ENCODE results near the gene RIMBP3B.
"Not testable (repeated sequence)": the region's sequence is repeated elsewhere in the genome, so short reads cannot be mapped to it uniquely, and the experiment has no call there.

The RIMBP3B gene, protein sequence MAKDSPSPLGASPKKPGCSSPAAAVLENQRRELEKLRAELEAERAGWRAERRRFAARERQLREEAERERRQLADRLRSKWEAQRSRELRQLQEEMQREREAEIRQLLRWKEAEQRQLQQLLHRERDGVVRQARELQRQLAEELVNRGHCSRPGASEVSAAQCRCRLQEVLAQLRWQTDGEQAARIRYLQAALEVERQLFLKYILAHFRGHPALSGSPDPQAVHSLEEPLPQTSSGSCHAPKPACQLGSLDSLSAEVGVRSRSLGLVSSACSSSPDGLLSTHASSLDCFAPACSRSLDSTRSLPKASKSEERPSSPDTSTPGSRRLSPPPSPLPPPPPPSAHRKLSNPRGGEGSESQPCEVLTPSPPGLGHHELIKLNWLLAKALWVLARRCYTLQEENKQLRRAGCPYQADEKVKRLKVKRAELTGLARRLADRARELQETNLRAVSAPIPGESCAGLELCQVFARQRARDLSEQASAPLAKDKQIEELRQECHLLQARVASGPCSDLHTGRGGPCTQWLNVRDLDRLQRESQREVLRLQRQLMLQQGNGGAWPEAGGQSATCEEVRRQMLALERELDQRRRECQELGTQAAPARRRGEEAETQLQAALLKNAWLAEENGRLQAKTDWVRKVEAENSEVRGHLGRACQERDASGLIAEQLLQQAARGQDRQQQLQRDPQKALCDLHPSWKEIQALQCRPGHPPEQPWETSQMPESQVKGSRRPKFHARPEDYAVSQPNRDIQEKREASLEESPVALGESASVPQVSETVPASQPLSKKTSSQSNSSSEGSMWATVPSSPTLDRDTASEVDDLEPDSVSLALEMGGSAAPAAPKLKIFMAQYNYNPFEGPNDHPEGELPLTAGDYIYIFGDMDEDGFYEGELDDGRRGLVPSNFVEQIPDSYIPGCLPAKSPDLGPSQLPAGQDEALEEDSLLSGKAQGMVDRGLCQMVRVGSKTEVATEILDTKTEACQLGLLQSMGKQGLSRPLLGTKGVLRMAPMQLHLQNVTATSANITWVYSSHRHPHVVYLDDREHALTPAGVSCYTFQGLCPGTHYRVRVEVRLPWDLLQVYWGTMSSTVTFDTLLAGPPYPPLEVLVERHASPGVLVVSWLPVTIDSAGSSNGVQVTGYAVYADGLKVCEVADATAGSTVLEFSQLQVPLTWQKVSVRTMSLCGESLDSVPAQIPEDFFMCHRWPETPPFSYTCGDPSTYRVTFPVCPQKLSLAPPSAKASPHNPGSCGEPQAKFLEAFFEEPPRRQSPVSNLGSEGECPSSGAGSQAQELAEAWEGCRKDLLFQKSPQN (N-terminal part only)
- total RNA-seq = 0.09 to 0.36 reads per million in 2 experiments

DNA sequence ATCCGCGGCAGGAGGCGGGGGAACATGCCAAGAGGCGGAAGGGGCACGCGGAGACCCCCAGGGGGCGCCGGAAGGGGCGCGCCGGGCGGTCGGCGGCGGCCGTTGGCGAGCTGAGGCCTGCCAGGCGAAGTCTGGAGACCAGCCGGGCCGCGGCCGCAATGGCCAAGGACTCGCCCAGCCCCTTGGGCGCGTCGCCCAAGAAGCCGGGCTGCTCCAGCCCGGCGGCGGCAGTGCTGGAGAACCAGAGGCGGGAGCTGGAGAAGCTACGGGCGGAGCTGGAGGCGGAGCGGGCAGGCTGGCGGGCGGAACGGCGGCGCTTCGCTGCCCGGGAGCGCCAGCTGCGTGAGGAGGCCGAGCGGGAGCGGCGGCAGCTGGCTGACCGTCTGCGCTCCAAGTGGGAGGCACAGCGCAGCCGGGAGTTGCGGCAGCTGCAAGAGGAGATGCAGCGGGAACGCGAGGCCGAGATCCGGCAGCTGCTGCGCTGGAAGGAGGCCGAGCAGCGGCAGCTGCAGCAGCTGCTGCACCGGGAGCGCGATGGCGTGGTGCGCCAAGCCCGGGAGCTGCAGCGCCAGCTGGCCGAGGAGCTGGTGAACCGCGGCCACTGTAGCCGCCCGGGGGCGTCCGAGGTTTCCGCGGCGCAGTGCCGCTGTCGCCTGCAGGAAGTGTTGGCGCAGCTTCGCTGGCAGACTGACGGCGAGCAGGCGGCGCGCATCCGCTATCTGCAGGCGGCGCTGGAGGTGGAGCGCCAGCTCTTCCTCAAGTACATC is at the start of gene RIMBP3B:
RIMBP3B (plus strand) TSS at position 51 of the 767 bp plus-strand sequence; CDS start at position 159, 108 bp downstream.
- DNase-seq (ENCODE audit: low read depth) = not testable (repeated sequence)

- not testable (repeated sequence) for DNase-seq (ENCODE audit: low read depth)
Observed at GRCh38 chr22:21357527-21357926, 26.0 kb upstream of the RIMBP3B start.

DNA sequence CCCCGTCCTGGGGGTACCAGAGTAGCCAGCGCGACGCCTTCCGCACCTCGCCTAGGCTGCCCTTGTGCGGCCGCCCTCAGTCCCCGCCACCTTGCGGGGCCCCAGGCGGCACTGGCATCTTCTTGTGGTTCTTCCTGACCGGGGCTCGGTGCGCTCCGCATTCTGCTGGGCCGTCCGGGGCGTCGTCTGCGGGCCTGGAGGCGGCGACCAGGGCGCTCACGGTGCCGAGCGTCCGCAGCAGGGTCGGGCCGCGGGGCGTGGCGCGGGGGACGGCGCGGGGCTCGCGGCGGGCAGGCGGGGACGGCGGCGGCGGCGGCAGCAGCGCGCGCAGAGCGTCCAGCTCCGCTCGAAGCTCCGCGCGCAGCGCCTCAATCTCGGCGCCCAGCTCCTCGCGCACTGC is 23.0 kb upstream of the RIMBP3B start:
- DNase-seq (ENCODE audit: low read depth) = not testable (repeated sequence)

- not testable (repeated sequence) for DNase-seq (ENCODE audit: low read depth)
Observed at GRCh38 chr22:21362473-21362872, 21.1 kb upstream of the RIMBP3B start.

DNA sequence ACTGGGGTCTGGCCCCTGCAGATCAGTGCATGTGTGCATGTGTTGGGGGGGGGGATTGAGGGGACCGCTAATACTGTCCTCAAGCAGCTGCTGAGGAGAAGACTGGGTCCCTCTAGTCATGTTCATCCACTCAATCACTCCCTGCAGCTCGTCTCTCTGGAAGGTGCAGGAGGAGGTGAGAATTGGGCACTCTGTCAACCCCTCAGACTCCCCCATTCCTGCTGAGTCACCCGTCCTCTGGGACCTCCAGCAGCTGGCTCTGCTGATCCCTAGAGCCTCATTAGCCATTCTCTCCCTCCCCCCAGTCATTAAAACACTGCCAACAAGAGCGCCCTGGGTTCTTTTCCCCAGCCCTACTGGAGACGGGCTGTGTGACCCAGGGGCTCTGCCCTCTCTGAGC is 20.5 kb upstream of the RIMBP3B start:
- not testable (repeated sequence) for DNase-seq (ENCODE audit: low read depth)

DNA sequence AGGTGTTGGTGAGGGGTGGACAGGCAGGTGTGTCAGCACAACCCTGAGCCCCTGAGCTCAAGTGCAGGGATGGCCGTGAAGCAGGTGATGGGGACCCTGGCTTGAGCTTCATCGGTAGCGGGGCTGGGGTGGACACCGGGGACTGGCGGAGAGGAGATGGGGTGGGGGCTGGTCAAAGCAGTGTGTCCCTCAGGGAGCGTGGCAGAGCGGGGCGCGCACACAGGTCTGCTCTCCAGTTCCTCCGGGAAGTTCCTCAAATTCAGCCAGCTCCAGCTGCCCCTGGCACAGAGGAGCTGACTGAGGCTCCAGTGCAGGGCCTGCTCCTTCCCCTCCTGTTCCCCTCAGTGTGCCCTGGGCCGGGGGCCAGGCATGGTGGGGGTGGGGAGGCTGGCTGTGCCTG is 19.7 kb upstream of the RIMBP3B start:
- DNase-seq (ENCODE audit: low read depth) = not testable (repeated sequence)

DNA sequence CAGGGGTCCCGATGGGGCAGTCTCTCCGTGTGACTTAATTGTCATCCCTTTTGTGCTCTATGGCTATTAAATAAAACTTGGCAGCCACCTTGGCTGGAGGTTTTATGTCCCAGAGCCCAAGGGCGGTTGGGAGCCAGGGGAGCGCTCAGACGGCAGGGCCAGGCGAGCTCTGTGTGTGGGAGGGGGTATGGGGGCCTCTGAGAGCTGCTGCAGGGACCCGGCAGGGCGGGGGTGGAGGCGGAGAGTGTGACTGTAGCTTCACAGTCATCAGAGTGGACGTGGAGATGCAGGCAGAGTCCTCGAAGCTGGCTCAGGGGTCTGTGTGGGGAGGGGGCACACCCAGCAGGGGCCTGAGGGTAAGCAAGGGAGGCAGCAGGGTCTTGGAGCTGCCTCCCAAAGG is 19.2 kb upstream of the RIMBP3B start:
- DNase-seq (ENCODE audit: low read depth) = not testable (repeated sequence)

DNA sequence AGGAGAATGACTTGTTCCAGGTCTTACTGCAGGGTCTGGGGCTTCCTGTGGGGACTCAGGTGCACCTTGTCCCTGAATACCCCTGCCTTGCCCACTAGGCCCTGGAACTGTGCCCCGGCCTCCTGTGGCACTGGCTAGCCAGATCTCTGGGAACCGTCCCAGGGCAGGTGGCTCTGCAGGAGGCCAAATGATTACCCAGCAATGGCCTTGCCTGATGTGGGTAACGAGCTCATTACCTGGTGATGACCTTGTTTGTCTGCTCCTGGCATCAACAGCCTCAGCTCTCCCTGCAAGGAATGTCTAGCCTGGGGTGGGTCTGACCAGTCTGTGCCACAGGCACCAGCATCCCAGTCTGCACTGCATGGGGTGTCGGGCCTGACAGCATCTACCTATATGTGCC is 18.2 kb upstream of the RIMBP3B start:
- DNase-seq (ENCODE audit: low read depth) = not testable (repeated sequence)

DNA sequence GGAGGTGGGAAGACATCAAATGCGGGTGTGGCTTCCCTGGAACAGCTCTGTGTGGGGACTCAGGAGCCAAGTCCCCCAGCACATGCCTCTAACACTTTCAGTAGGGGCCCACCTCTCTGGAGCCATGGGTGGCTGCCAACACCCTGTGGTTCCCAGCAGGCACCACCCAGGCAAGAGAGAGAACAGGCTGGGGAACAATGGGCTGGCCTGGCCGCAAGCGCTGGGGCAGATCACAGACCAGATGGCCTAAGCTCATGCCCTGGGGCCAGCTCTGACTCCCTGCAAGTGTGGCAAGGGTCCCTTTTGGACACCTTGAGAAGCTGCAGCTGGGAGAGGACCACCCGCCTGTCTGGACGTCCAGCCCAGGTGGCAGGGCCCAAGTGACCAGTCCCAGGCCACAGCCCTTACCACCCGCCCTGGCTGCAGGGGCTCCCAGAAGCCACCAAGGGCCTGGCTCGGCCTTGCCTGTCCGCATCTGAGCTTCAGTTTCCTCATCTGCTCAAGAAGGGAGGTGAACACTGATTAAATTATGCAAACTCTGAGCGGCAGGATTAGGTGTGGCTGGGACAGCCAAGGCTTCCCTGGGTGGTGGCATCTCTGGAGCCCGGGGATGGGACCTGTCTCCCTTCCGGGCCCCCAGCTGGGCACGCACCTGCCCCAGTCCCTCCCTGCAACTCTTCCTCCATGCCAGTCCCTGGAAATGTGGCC is 14.8 kb upstream of the RIMBP3B start:
- not testable (repeated sequence) for DNase-seq (ENCODE audit: low read depth)

GRCh38 chr22:21375880-21376279 is 7.7 kb upstream of the RIMBP3B start:
- DNase-seq (ENCODE audit: low read depth) = not testable (repeated sequence)

GRCh38 chr22:21384468-21385357 is 1.2 kb downstream of the RIMBP3B start:
- not testable (repeated sequence) for DNase-seq (ENCODE audit: low read depth)

GRCh38 chr22:21389480-21389879 is 5.9 kb downstream of the RIMBP3B start:
- not testable (repeated sequence) for DNase-seq (ENCODE audit: low read depth)

GRCh38 chr22:21390013-21390412 is 6.5 kb downstream of the RIMBP3B start:
- DNase-seq (ENCODE audit: low read depth) = not testable (repeated sequence)

DNA sequence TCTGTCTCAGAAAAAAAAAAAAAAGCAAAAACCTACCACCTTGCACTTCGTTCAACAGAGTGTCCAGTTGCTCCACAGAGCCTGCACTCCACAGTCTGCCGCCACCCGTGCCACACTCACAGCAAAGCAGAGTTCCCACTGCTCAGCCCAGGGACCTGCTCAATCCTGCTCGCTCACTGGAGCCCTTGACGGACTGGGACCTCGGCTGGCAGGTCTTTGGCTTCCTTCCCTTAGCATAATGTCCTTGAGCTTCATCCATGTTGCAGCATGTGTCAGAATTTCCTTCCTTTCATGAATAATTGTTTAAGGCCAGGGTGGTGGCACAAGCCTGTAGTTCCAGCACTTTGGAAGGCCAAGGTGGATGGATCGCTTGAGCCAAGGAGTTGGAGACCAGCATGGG is 11.1 kb downstream of the RIMBP3B start:
- DNase-seq (ENCODE audit: low read depth) = not testable (repeated sequence)

GRCh38 chr22:21401197-21401969 is 17.8 kb downstream of the RIMBP3B start:
- not testable (repeated sequence) for DNase-seq (ENCODE audit: low read depth)

DNA sequence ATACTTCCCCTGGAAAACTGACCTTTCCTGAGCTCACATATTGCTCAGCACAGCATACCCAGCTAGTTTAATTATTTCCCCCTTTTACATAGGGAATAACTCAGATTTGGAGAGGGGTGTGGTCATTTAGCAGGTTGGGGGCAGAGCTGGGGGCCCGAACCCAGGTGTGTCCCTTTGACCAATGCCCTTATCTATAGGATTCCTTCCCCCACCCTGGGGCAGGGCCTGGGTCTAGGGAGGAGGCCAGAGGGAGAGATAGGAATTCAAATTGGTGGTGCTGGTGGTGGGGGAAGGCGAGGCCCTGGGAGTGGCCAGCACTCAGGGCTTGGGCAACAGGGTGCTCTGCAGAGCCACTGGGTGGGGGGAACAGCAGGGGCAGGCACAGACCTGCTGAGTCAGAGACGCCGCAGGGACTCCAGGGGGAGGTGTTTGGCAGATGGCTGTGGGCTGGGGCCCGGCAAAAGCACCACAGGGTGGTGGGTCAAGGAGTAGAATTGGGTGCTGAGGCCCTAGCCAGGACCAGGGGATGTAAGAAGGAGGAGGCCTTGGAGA is 19.3 kb downstream of the RIMBP3B start:
- DNase-seq (ENCODE audit: low read depth) = not testable (repeated sequence)

- DNase-seq (ENCODE audit: low read depth) = not testable (repeated sequence)
Observed at GRCh38 chr22:21407139-21407538, 23.6 kb downstream of the RIMBP3B start.

DNA sequence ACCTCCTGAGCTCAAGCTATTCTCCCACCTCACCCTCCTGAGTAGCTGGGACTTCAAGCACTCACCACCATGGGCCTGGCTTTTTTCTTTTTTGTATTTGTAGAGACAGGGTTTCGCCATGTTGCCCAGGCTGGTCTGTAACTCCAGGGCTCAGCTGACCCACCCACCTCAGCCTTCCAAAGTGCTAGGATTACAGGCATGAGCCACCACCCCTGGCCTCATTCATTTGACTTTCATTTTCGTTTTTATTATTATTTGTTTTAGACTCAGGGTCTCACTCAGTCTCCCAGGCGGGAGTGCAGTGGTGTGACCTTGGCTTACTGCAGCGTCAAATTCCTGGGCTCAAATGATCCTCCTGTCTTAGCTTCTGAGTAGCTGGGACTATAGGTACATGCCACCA is 24.2 kb downstream of the RIMBP3B start:
- not testable (repeated sequence) for DNase-seq (ENCODE audit: low read depth)

All from T follicular helper cell (primary cell).